ENCODE data around the gene MINDY1.

The MINDY1 gene

GRCh38 chr1:150981805-150982712 lies 24.6 kb downstream of the MINDY1 start, which contains the start of gene ANXA9:
ANXA9 (plus strand) TSS chr1:150982292; CDS start chr1:150983106, 814 bp downstream.
- DNase-seq: no peak

- no peak for DNase-seq
Observed at GRCh38 chr1:150981177-150981804, 25.4 kb downstream of the MINDY1 start.

GRCh38 chr1:150979092-150980056 lies 27.3 kb downstream of the MINDY1 start:
- peak; percentile 84 for DNase-seq

GRCh38 chr1:150976879-150977694 lies 29.6 kb downstream of the MINDY1 start:
- peak; percentile 87 for DNase-seq

GRCh38 chr1:150976401-150976821 lies 30.3 kb downstream of the MINDY1 start:
- DNase-seq: no peak

- DNase-seq: peak; percentile 79
Observed at GRCh38 chr1:150974580-150975478, 31.9 kb downstream of the MINDY1 start, which contains the start of gene CERS2. CERS2 (minus strand) TSS chr1:150974835; CDS start chr1:150969090, 5,745 bp downstream.

- peak; percentile 18 for DNase-seq
Observed at GRCh38 chr1:150973836-150974579, 32.7 kb downstream of the MINDY1 start.

GRCh38 chr1:150973258-150973835 lies 33.4 kb downstream of the MINDY1 start:
- no peak for DNase-seq

- no peak for DNase-seq
Observed at GRCh38 chr1:150972417-150972940, 34.2 kb downstream of the MINDY1 start.

- peak; percentile 22 for DNase-seq
Observed at GRCh38 chr1:150971583-150972416, 34.9 kb downstream of the MINDY1 start.

- DNase-seq: no peak
Observed at GRCh38 chr1:150970808-150971582, 35.7 kb downstream of the MINDY1 start.

- DNase-seq: no peak
Observed at GRCh38 chr1:150969626-150970025, 37.1 kb downstream of the MINDY1 start.

- no peak for DNase-seq
Observed at GRCh38 chr1:150968491-150968890, 38.2 kb downstream of the MINDY1 start.

GRCh38 chr1:150967936-150968335 lies 38.8 kb downstream of the MINDY1 start:
- no peak for DNase-seq

GRCh38 chr1:150966011-150966410 lies 40.7 kb downstream of the MINDY1 start:
- no peak for DNase-seq

GRCh38 chr1:150965605-150966004 lies 41.1 kb downstream of the MINDY1 start:
- no peak for DNase-seq

GRCh38 chr1:150964164-150964489 lies 42.6 kb downstream of the MINDY1 start:
- DNase-seq: no peak
